Parathyroid adenoma (tissue), 2 donors: ENCODE results near the gene TRDN.
"Not testable (repeated sequence)": the region's sequence is repeated elsewhere in the genome, so short reads cannot be mapped to it uniquely, and the experiment has no call there.

ENCODE experiments used
- H2AFZ ChIP-seq: fragments of 300-600 bp; sonication (generic); one replicate; pipeline ENCODE4 v1.7.0; 2017; ENCODE audit warnings: antibody characterized with exemption, mild to moderate bottlenecking
- H3K27ac ChIP-seq: fragments of 300-600 bp; sonication (generic); one replicate; pipeline ENCODE4 v1.7.0; 2017
- H3K27me3 ChIP-seq: fragments of 300-600 bp; sonication (generic); one replicate; pipeline ENCODE4 v1.7.0; 2017; ENCODE audit warnings: low read length; ENCODE audit not compliant: control insufficient read depth, insufficient read depth
- H3K36me3 ChIP-seq: fragments of 300-600 bp; sonication (generic); one replicate; pipeline ENCODE4 v1.7.0; 2017; ENCODE audit warnings: low read length; ENCODE audit not compliant: control insufficient read depth, insufficient read depth
- H3K4me1 ChIP-seq: fragments of 300-600 bp; sonication (generic); one replicate; pipeline ENCODE4 v1.7.0; 2017; ENCODE audit warnings: control low read depth
- H3K4me2 ChIP-seq: fragments of 300-600 bp; sonication (generic); one replicate; pipeline ENCODE4 v1.7.0; 2017; ENCODE audit warnings: low read length
- H3K4me3 ChIP-seq: fragments of 300-600 bp; sonication (generic); one replicate; pipeline ENCODE4 v1.7.0; 2017; ENCODE audit warnings: low read depth, low read length
- H3K79me2 ChIP-seq: fragments of 300-600 bp; sonication (generic); one replicate; pipeline ENCODE4 v1.7.0; 2017; ENCODE audit warnings: control low read depth
- H3K9ac ChIP-seq: fragments of 300-600 bp; sonication (generic); one replicate; pipeline ENCODE4 v1.7.0; 2017; ENCODE audit warnings: mild to moderate bottlenecking
- H3K9me3 ChIP-seq: fragments of 300-600 bp; sonication (generic); one replicate; pipeline ENCODE4 v1.7.0; 2017; ENCODE audit warnings: low read length; ENCODE audit not compliant: control insufficient read depth
- CTCF ChIP-seq: fragments of 300-600 bp; sonication (generic); IDR thresholded peaks from one replicate; pipeline ENCODE4 v1.7.0; 2017; ENCODE audit warnings: antibody characterized with exemption, mild to moderate bottlenecking
- donor health status: primary hyperparathyroidism.

Gene TRDN

GRCh38 chr6:123564361-123564760, 72.4 kb downstream of the TRDN start:
- no peak overlapping the region for H2AFZ ChIP-seq
- no peaks in the 10 kb centered on the region for H3K36me3 ChIP-seq
- peaks cover 5% of the 10 kb centered on the region for H3K4me1 ChIP-seq
- H3K4me3 ChIP-seq, result no peak overlapping the region
- H3K4me2 ChIP-seq, result no peak overlapping the region
- H3K79me2 ChIP-seq, result no peaks in the 10 kb centered on the region
- H3K9me3 ChIP-seq, result no peaks in the 10 kb centered on the region
- TF ChIP-seq CTCF, result no peak
- H3K9ac ChIP-seq, result no peak overlapping the region
- H3K27me3 ChIP-seq, result no peaks in the 10 kb centered on the region
- H3K27ac ChIP-seq, result no peak overlapping the region

DNA sequence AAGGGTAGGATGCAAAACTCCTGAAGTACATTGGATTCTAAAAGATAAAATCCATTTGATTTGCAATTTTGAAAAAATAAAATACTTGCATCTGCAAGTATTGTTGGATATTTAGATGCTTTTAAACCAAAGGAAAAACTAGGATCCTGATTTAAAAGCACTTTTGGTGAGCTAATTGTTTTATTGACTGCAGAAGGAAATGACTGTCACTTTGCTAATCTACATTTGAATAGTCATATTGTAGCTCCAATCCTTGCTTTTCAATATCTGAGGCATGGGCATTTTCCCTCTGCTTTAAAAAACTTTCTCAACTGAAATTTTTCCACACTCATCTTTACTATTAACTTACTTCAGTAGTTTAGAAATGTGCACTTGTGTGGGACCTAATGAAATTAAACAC, 74.1 kb downstream of the TRDN start:
- no peaks in the 10 kb centered on the region for H3K79me2 ChIP-seq
- H3K9me3 ChIP-seq, result no peaks in the 10 kb centered on the region
- no peak overlapping the region for H3K4me2 ChIP-seq
- TF ChIP-seq CTCF, result no peak
- no peak overlapping the region for H3K9ac ChIP-seq
- no peak overlapping the region for H3K27ac ChIP-seq
- H3K4me1 ChIP-seq, result peaks cover 5% of the 10 kb centered on the region
- H2AFZ ChIP-seq, result no peak overlapping the region
- no peak overlapping the region for H3K4me3 ChIP-seq
- no peaks in the 10 kb centered on the region for H3K27me3 ChIP-seq
- H3K36me3 ChIP-seq, result no peaks in the 10 kb centered on the region

- Histone ChIP-seq H3K36me3 (no peaks in the 10 kb centered on the region), H3K27me3 (no peaks in the 10 kb centered on the region), H3K9me3 (no peaks in the 10 kb centered on the region), H2AFZ (no peak overlapping the region), H3K4me3 (no peak overlapping the region), H3K4me2 (no peak overlapping the region), H3K4me1 (peaks cover 5% of the 10 kb centered on the region), H3K9ac (no peak overlapping the region), H3K27ac (no peak overlapping the region), H3K79me2 (no peaks in the 10 kb centered on the region)
- TF ChIP-seq CTCF, result no peak
These were observed 74.5 kb downstream of the TRDN start for GRCh38 chr6:123562264-123562663.

- H3K27me3 ChIP-seq, H3K36me3 ChIP-seq, H3K4me3 ChIP-seq, H3K9me3 ChIP-seq, H3K9ac ChIP-seq, H3K4me1 ChIP-seq, H3K4me2 ChIP-seq, H3K27ac ChIP-seq, H3K79me2 ChIP-seq, H2AFZ ChIP-seq: not testable (repeated sequence)
These were observed 76.9 kb downstream of the TRDN start for GRCh38 chr6:123559816-123560215.

- H3K9me3 ChIP-seq, H3K9ac ChIP-seq, H3K27ac ChIP-seq, H3K79me2 ChIP-seq, H3K4me3 ChIP-seq, H3K4me2 ChIP-seq, H3K36me3 ChIP-seq, H3K4me1 ChIP-seq, H2AFZ ChIP-seq, H3K27me3 ChIP-seq: not testable (repeated sequence)
These were observed 79.3 kb downstream of the TRDN start for GRCh38 chr6:123557474-123557873.

DNA sequence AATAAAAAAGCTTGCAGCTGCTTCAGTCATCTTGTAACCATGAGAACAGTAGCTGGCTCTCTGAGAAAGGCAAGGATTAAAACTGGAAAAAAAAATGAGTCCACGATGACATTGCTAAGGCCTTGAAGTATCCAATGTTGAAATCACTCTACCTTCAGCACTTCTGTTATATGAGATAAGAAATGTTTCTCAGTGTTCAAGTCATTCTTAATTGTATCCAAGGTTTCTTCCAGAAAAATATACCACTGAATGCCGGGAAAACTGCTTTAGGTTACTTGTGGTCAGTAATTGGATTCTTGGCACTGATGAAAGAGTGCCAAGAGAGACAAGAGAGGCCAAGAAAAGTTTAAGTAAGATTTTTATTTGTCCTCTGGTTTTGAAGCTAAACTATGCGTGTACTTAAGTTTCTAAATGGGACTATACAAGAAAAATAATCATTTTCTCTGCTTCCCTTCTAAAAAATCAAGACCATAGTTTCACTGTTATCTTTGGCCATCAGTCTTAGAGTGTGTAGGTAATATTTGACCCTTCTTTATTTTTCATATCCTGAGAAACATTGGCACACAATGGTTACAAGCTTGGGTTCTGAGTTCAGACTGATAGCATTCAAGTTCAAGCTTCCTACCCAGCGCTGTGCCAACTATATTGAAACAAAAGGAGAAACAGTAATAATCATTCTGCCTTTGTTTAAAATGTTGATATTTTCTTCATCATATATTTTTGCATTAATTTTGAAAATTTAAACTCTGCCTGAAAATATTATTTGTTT, 84.6 kb downstream of the TRDN start:
- H2AFZ ChIP-seq, result peak overlapping the region; percentile 65
- no peaks in the 10 kb centered on the region for H3K79me2 ChIP-seq
- no peak overlapping the region for H3K4me3 ChIP-seq
- H3K9ac ChIP-seq, result no peak overlapping the region
- peaks cover 10% of the 10 kb centered on the region for H3K4me1 ChIP-seq
- peak overlapping the region; percentile 33 for H3K27ac ChIP-seq
- H3K4me2 ChIP-seq, result no peak overlapping the region
- no peaks in the 10 kb centered on the region for H3K27me3 ChIP-seq
- H3K36me3 ChIP-seq, result no peaks in the 10 kb centered on the region
- H3K9me3 ChIP-seq, result no peaks in the 10 kb centered on the region
- no peak for TF ChIP-seq CTCF
